ENCODE measurements around the gene GPATCH4. TPM values are rescaled to one million over a fixed set of nuclear protein-coding genes. Genes with fewer than 3 reads are reported as not detected.
"Not testable (repeated sequence)": the region's sequence is repeated elsewhere in the genome, so short reads cannot be mapped to it uniquely, and the experiment has no call there.

GPATCH4 gene
- total RNA-seq, 1 donor from 2014 or later, result 71.8 TPM

GRCh38 chr1:156559086-156559796, 42.0 kb downstream of the GPATCH4 start:
- no peak overlapping the region for H3K4me3 Mint-ChIP-seq
- no peak for DNase-seq
- no peaks in the 10 kb centered on the region for H3K9me3 Mint-ChIP-seq
- no peak overlapping the region for H3K27ac Mint-ChIP-seq
- ATAC-seq (ENCODE audit: low read depth), result peak; percentile 37
- ChIA-PET CTCF (no interaction called here), POLR2A (interaction anchor here (0.6 to 0.8 kb wide), 2 partner anchors 54 to 74 kb away, joined by 4 to 12 read pairs; no protein-coding TSS in a partner anchor)
- no peaks in the 10 kb centered on the region for H3K36me3 Mint-ChIP-seq (ENCODE audit: low read depth)
- intact Hi-C loops (cut with micrococcal nuclease), result no loop called here
- no peak for TF ChIP-seq CTCF (IDR thresholded peaks at IDR 0.05)
- H3K4me1 Mint-ChIP-seq, result peaks cover 10% of the 10 kb centered on the region
- no peaks in the 10 kb centered on the region for H3K27me3 Mint-ChIP-seq

- no peak for TF ChIP-seq CTCF (IDR thresholded peaks at IDR 0.05)
- H3K4me1 Mint-ChIP-seq, result peaks cover 39% of the 10 kb centered on the region
- DNase-seq (no peak), ATAC-seq (ENCODE audit: low read depth) (no peak)
- H3K36me3 Mint-ChIP-seq (ENCODE audit: low read depth), result no peaks in the 10 kb centered on the region
- ChIA-PET CTCF (interaction anchor here (1.2 kb wide), 1 partner anchor 76 kb away, joined by 3 read pairs; no protein-coding TSS in a partner anchor), POLR2A (interaction anchor here (0.6 kb wide), 1 partner anchor 56 kb away, joined by 4 read pairs; no protein-coding TSS in a partner anchor)
- H3K4me3 Mint-ChIP-seq, result no peak overlapping the region
- H3K9me3 Mint-ChIP-seq, result no peaks in the 10 kb centered on the region
- intact Hi-C loops (cut with micrococcal nuclease), result no loop called here
- no peaks in the 10 kb centered on the region for H3K27me3 Mint-ChIP-seq
- H3K27ac Mint-ChIP-seq, result no peak overlapping the region
Measured at GRCh38 chr1:156556354-156556753, 44.9 kb downstream of the GPATCH4 start.

- ChIA-PET POLR2A (interaction anchor here (0.6 to 0.9 kb wide), 2 partner anchors 54 to 56 kb away, joined by 4 to 5 read pairs; no protein-coding TSS in a partner anchor), CTCF (interaction anchor here (1.2 kb wide), 1 partner anchor 75 kb away, joined by 3 read pairs; no protein-coding TSS in a partner anchor)
- no peak for ATAC-seq (ENCODE audit: low read depth)
- Mint-ChIP-seq H3K9me3 (no peaks in the 10 kb centered on the region), H3K4me3 (no peak overlapping the region), H3K4me1 (peaks cover 45% of the 10 kb centered on the region), H3K27ac (no peak overlapping the region), H3K27me3 (no peaks in the 10 kb centered on the region), H3K36me3 (ENCODE audit: low read depth) (no peaks in the 10 kb centered on the region)
- TF ChIP-seq CTCF (IDR thresholded peaks at IDR 0.05), result no peak
- intact Hi-C loops (cut with micrococcal nuclease), result no loop called here
- no peak for DNase-seq
Measured at GRCh38 chr1:156555715-156556114, 45.6 kb downstream of the GPATCH4 start.

- no peak for TF ChIP-seq CTCF (IDR thresholded peaks at IDR 0.05)
- H3K4me3 Mint-ChIP-seq, result no peak overlapping the region
- H3K27ac Mint-ChIP-seq, result no peak overlapping the region
- ATAC-seq (ENCODE audit: low read depth) (no peak), DNase-seq (no peak)
- no peaks in the 10 kb centered on the region for H3K27me3 Mint-ChIP-seq
- ChIA-PET POLR2A (interaction anchor here (0.9 to 1.3 kb wide), 3 partner anchors 27 to 172 kb away, joined by 3 to 5 read pairs (median 4); no protein-coding TSS in a partner anchor), CTCF (interaction anchor here (1.2 kb wide), 2 partner anchors 74 to 135 kb away, joined by 3 read pairs; no protein-coding TSS in a partner anchor)
- intact Hi-C loops (cut with micrococcal nuclease), result no loop called here
- no peaks in the 10 kb centered on the region for H3K36me3 Mint-ChIP-seq (ENCODE audit: low read depth)
- no peaks in the 10 kb centered on the region for H3K9me3 Mint-ChIP-seq
- H3K4me1 Mint-ChIP-seq, result peaks cover 49% of the 10 kb centered on the region
Measured at GRCh38 chr1:156554971-156555370, 46.3 kb downstream of the GPATCH4 start.

GRCh38 chr1:156553860-156554485, 47.3 kb downstream of the GPATCH4 start:
- POLR2A ChIA-PET, result interaction anchor here (1.1 to 2.9 kb wide), 3 partner anchors 49 to 173 kb away, joined by 3 to 16 read pairs (median 4); no protein-coding TSS in a partner anchor
- Mint-ChIP-seq H3K4me1 (peaks cover 49% of the 10 kb centered on the region), H3K27ac (peak overlapping the region; percentile 62), H3K9me3 (no peaks in the 10 kb centered on the region), H3K4me3 (no peak overlapping the region), H3K27me3 (no peaks in the 10 kb centered on the region), H3K36me3 (ENCODE audit: low read depth) (no peaks in the 10 kb centered on the region)
- DNase-seq, result no peak
- TF ChIP-seq CTCF (IDR thresholded peaks at IDR 0.05), result no peak
- ATAC-seq (ENCODE audit: low read depth), result no peak
- intact Hi-C loops (cut with micrococcal nuclease), result loop anchor here (2.0 kb wide), 1 partner anchor 73 kb away; no protein-coding TSS in a partner anchor
- CTCF ChIA-PET, result interaction anchor here (1.2 kb wide), 1 partner anchor 134 kb away, joined by 3 read pairs; no protein-coding TSS in a partner anchor

- peak; percentile 76 for ATAC-seq (ENCODE audit: low read depth)
- CTCF ChIA-PET; H3K27me3 Mint-ChIP-seq; H3K36me3 Mint-ChIP-seq (ENCODE audit: low read depth); DNase-seq; H3K9me3 Mint-ChIP-seq: not testable (repeated sequence)
- POLR2A ChIA-PET, result interaction anchor here (0.5 to 2.9 kb wide), 5 partner anchors 48 to 575 kb away, joined by 3 to 16 read pairs (median 4); partner anchors contain the start of gene ARHGEF2
- Mint-ChIP-seq H3K27ac (peak overlapping the region; percentile 67), H3K4me3 (peak overlapping the region; percentile 52), H3K4me1 (peaks cover 49% of the 10 kb centered on the region)
- intact Hi-C loops (cut with micrococcal nuclease), result loop anchor here (2.0 kb wide), 1 partner anchor 72 kb away; no protein-coding TSS in a partner anchor
Measured at GRCh38 chr1:156552937-156553336, 48.3 kb downstream of the GPATCH4 start.

Data from activated B cell treated with CpG ODN at 0.5 μM for 24 hours (primary cell).